OCI-LY1 (cell line): ENCODE data around the gene FRMD7.

ENCODE experiments used
- H2AFZ ChIP-seq: fragments of 200-600 bp; sonication (generic), shearing (Covaris generic); 2 replicates; pipeline ENCODE4 v1.6.0; 2014; ENCODE audit warnings: antibody characterized with exemption, mild to moderate bottlenecking, low read length
- H3F3A ChIP-seq: fragments of 200-600 bp; sonication (generic), shearing (Covaris generic); 2 replicates; pipeline ENCODE4 v1.6.0; 2014; ENCODE audit warnings: mild to moderate bottlenecking, antibody characterized with exemption, low read length, moderate library complexity; ENCODE audit not compliant: insufficient read depth
- H3K27ac ChIP-seq: fragments of 200-600 bp; sonication (generic); 2 replicates; pipeline ENCODE4 v1.5.1; 2014; ENCODE audit warnings: low read length, mixed run types, mild to moderate bottlenecking, low read depth; ENCODE audit not compliant: poor library complexity, severe bottlenecking
- H3K27me3 ChIP-seq: fragments of 200-600 bp; sonication (generic); 2 replicates; pipeline ENCODE4 v1.6.0; 2014; ENCODE audit warnings: antibody characterized with exemption, mild to moderate bottlenecking, low read length, moderate library complexity; ENCODE audit not compliant: insufficient read depth
- H3K36me3 ChIP-seq: fragments of 200-600 bp; sonication (generic); 2 replicates; pipeline ENCODE4 v1.6.1; 2014; ENCODE audit warnings: mild to moderate bottlenecking, antibody characterized with exemption, low read length, moderate library complexity, mixed read lengths; ENCODE audit not compliant: insufficient read depth
- H3K4me1 ChIP-seq: fragments of 200-600 bp; sonication (generic); 2 replicates; pipeline ENCODE4 v1.5.1; 2014; ENCODE audit warnings: mild to moderate bottlenecking, low read length, moderate library complexity; ENCODE audit not compliant: insufficient read depth, severe bottlenecking
- H3K4me2 ChIP-seq: fragments of 200-600 bp; sonication (generic), shearing (Covaris generic); 2 replicates; pipeline ENCODE4 v1.6.1; 2014; ENCODE audit warnings: low read length
- H3K4me3 ChIP-seq: fragments of 200-600 bp; sonication (generic); 2 replicates; pipeline ENCODE4 v1.5.1; 2014; ENCODE audit warnings: low read length, low read depth, mild to moderate bottlenecking, mixed read lengths; ENCODE audit not compliant: poor library complexity, severe bottlenecking
- H3K79me2 ChIP-seq: fragments of 200-600 bp; shearing (Covaris generic); 2 replicates; pipeline ENCODE4 v1.6.1; 2016; ENCODE audit warnings: mixed run types, low read length, mixed read lengths; ENCODE audit not compliant: insufficient read depth
- H3K9ac ChIP-seq: fragments of 200-600 bp; sonication (generic), shearing (Covaris generic); 2 replicates; pipeline ENCODE4 v1.6.1; 2014; ENCODE audit warnings: mild to moderate bottlenecking, low read length, mixed read lengths
- H3K9me2 ChIP-seq: fragments of 200-600 bp; sonication (generic), shearing (Covaris generic); 2 replicates; pipeline ENCODE4 v1.6.1; 2014; ENCODE audit warnings: low read depth, mild to moderate bottlenecking, low read length, mixed read lengths
- H3K9me3 ChIP-seq: fragments of 200-600 bp; shearing (Covaris generic); 2 replicates; pipeline ENCODE4 v1.6.1; 2014; ENCODE audit warnings: low read length, mixed read lengths
- H4K20me1 ChIP-seq: fragments of 200-600 bp; sonication (generic), shearing (Covaris generic); 2 replicates; pipeline ENCODE4 v1.6.0; 2016; ENCODE audit warnings: mild to moderate bottlenecking, low read length; ENCODE audit not compliant: insufficient read depth
- EZH2 ChIP-seq: fragments of 200-600 bp; sonication (generic), shearing (Covaris generic); IDR thresholded peaks from 2 replicates; pipeline ENCODE4 v1.8.0; 2017; ENCODE audit warnings: borderline replicate concordance, mixed run types, mild to moderate bottlenecking, antibody characterized with exemption, low read length, moderate library complexity, mixed read lengths
- TF ChIP-seq, protein P1 (sequence below): fragments of 200-600 bp; sonication (generic), shearing (Covaris generic); IDR thresholded peaks from 2 replicates; pipeline ENCODE4 v1.5.1; 2017; ENCODE audit warnings: mild to moderate bottlenecking, antibody characterized with exemption, low read length, moderate library complexity, mixed read lengths

FRMD7 gene

DNA sequence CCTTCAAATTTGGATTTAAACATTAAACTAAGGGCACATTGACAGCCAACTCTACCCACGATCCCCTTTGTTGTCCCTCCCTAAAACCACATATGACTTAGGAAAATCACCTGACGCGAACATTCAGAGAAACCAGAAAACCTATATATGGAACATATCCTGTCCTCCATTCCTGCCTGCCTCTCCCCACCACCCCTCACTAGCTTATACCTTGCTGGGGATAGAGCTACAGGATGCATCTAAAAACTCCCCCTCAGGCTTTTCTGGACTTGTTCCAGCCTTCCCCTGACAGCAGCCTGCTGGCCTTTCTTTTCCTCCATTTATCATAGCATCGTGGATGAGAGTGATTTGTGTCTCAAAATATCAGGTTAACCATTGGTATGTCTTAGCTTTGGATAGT is 96.0 kb downstream of the FRMD7 start:
- Histone ChIP-seq H3K4me3 (no peak overlapping the region), H3K27ac (peak overlapping the region; percentile 65), H3K27me3 (no peaks in the 10 kb centered on the region), H3K36me3 (peaks cover 7% of the 10 kb centered on the region; the same call in 1 of the 2 replicates), H3K4me2 (peak overlapping the region; percentile 42; the same call in 1 of the 2 replicates), H3K9me2 (no peaks in the 10 kb centered on the region), H3K9me3 (no peaks in the 10 kb centered on the region), H3K9ac (no peak overlapping the region), H2AFZ (no peak overlapping the region), H3F3A (no peaks in the 10 kb centered on the region), H4K20me1 (no peaks in the 10 kb centered on the region), H3K79me2 (peaks cover 87% of the 10 kb centered on the region), H3K4me1 (peaks cover 81% of the 10 kb centered on the region)
- no peak for TF ChIP-seq EZH2
- TF ChIP-seq, protein P1, sequence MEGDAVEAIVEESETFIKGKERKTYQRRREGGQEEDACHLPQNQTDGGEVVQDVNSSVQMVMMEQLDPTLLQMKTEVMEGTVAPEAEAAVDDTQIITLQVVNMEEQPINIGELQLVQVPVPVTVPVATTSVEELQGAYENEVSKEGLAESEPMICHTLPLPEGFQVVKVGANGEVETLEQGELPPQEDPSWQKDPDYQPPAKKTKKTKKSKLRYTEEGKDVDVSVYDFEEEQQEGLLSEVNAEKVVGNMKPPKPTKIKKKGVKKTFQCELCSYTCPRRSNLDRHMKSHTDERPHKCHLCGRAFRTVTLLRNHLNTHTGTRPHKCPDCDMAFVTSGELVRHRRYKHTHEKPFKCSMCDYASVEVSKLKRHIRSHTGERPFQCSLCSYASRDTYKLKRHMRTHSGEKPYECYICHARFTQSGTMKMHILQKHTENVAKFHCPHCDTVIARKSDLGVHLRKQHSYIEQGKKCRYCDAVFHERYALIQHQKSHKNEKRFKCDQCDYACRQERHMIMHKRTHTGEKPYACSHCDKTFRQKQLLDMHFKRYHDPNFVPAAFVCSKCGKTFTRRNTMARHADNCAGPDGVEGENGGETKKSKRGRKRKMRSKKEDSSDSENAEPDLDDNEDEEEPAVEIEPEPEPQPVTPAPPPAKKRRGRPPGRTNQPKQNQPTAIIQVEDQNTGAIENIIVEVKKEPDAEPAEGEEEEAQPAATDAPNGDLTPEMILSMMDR = no peak

DNA sequence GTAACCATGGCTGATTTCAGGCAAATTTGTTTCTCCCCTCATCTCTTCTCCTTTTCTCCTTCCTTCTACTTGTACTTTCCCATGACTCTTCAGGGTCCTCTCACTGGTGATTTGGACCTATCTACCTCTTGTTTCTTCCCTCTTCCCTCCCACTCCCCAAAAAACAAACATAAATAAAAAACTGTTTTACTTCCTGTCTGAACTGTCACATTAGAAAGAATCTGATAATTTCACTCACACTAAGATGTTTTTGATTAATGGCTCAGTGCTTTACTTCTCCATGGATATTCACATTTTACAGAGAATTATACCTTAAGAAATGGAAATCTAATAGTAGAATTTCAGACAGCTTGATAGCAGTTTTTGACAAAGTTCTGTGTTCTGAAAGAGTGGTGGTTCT is 97.6 kb downstream of the FRMD7 start:
- peaks cover 91% of the 10 kb centered on the region for H3K79me2 ChIP-seq

More for the DNA sequence above, 97.6 kb downstream of the FRMD7 start:
- no peaks in the 10 kb centered on the region for H3K9me2 ChIP-seq
- no peak overlapping the region for H3K4me2 ChIP-seq
- no peak overlapping the region for H3K9ac ChIP-seq
- H3K27me3 ChIP-seq = no peaks in the 10 kb centered on the region
- no peaks in the 10 kb centered on the region for H3F3A ChIP-seq
- no peaks in the 10 kb centered on the region for H4K20me1 ChIP-seq
- H3K36me3 ChIP-seq = peaks cover 7% of the 10 kb centered on the region; the same call in 1 of the 2 replicates
- H2AFZ ChIP-seq = no peak overlapping the region
- no peak overlapping the region for H3K27ac ChIP-seq
- no peak overlapping the region for H3K4me3 ChIP-seq
- no peak for TF ChIP-seq EZH2
- TF ChIP-seq, protein P1 = no peak
- peaks cover 93% of the 10 kb centered on the region for H3K4me1 ChIP-seq
- H3K9me3 ChIP-seq = no peaks in the 10 kb centered on the region
